ENCODE measurements around the gene CCM2. TPM values are rescaled to one million over a fixed set of nuclear protein-coding genes. Genes with fewer than 3 reads are reported as not detected.

The CCM2 gene
- total and polyA plus RNA-seq, 7 donors = 33.3 to 110 (median 49.9) TPM

DNA sequence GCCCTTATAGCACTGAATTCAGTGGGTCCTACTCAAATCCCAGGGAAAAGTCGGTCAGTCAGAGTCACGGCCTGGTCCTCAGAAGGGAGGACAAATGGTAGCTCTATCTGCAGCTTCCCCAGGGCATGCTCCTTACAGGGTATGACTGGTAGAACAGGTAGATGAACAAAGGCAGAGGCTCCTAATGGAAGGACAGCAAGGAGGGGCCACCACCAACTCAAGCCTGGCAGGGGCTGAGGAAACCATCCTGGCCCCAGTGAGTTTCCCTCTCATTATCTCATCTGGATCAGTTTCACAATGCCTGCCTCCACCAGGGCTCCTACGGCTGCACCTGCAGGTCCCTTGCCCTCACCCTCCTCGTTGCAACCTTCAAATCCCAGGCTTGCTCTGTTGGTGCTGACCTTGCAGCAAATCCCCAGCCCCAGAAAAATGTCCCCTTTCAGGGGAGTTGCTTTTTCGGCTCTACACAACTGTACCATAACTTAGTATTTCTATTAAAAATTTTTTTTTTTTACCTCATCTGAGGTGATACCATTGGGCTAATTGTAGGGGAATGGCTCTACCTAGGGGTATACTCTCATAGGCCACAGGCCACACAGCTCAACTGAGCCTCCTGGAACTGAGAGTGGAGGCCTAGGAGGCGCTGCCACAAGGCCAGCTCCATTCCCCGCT is 18.8 kb upstream of the CCM2 start:
- Histone ChIP-seq H3K4me1 (peaks cover 12% of the 10 kb centered on the region), H3K27ac (peak overlapping the region; percentile 36)

GRCh38 chr7:44982535-44982923 is 17.5 kb upstream of the CCM2 start:
- no peak overlapping the region for H3K27ac ChIP-seq
- H3K4me3 ChIP-seq = no peak overlapping the region
- H3K9me3 ChIP-seq = no peaks in the 10 kb centered on the region
- WGBS, 3 donors = 83 to 91% (median 87%) methylated on average over 1 of the region's 1 CpG
- DNase-seq (no peak), ATAC-seq (no peak)
- intact Hi-C loops (cut with DNase I) = no loop called here
- H3K36me3 ChIP-seq (ENCODE audit: insufficient read depth in 1 of 2, low read depth in 1 of 2) = peaks cover 8 to 65% of the 10 kb centered on the region in 2 donors
- H3K27me3 ChIP-seq (ENCODE audit: insufficient read depth in 3 of 3, low read length in 2 of 3) = no peaks in the 10 kb centered on the region
- H3K4me1 ChIP-seq = peaks cover 18% of the 10 kb centered on the region
- TF ChIP-seq, protein P1, sequence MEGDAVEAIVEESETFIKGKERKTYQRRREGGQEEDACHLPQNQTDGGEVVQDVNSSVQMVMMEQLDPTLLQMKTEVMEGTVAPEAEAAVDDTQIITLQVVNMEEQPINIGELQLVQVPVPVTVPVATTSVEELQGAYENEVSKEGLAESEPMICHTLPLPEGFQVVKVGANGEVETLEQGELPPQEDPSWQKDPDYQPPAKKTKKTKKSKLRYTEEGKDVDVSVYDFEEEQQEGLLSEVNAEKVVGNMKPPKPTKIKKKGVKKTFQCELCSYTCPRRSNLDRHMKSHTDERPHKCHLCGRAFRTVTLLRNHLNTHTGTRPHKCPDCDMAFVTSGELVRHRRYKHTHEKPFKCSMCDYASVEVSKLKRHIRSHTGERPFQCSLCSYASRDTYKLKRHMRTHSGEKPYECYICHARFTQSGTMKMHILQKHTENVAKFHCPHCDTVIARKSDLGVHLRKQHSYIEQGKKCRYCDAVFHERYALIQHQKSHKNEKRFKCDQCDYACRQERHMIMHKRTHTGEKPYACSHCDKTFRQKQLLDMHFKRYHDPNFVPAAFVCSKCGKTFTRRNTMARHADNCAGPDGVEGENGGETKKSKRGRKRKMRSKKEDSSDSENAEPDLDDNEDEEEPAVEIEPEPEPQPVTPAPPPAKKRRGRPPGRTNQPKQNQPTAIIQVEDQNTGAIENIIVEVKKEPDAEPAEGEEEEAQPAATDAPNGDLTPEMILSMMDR (IDR thresholded peaks at IDR 0.05) = no peak

More for the DNA sequence above, 18.8 kb upstream of the CCM2 start:
- ATAC-seq (no peak), DNase-seq (no peak)
- intact Hi-C loops (cut with DNase I) = loop anchor here in 1 of 2 donors (2.0 kb wide), 1 partner anchor 60 kb away; no protein-coding TSS in a partner anchor
- Histone ChIP-seq H3K27me3 (ENCODE audit: insufficient read depth in 3 of 3, low read length in 2 of 3) (no peaks in the 10 kb centered on the region), H3K36me3 (ENCODE audit: insufficient read depth in 1 of 2, low read depth in 1 of 2) (peaks cover 8 to 65% of the 10 kb centered on the region in 2 donors), H3K9me3 (no peaks in the 10 kb centered on the region), H3K4me3 (no peak overlapping the region)
- 88 to 91% (median 90%) methylated on average over 7 of the region's 7 CpGs for WGBS, 3 donors
- TF ChIP-seq, protein P1 (IDR thresholded peaks at IDR 0.05) = no peak

GRCh38 chr7:44982970-44983369 is 17.0 kb upstream of the CCM2 start:
- no peak for ATAC-seq
- H3K4me1 ChIP-seq = peaks cover 20% of the 10 kb centered on the region
- no peaks in the 10 kb centered on the region for H3K9me3 ChIP-seq
- intact Hi-C loops (cut with DNase I) = no loop called here
- peaks cover 8 to 65% of the 10 kb centered on the region in 2 donors for H3K36me3 ChIP-seq (ENCODE audit: insufficient read depth in 1 of 2, low read depth in 1 of 2)
- TF ChIP-seq, protein P1 (IDR thresholded peaks at IDR 0.05) = no peak
- H3K4me3 ChIP-seq = no peak overlapping the region
- H3K27ac ChIP-seq = no peak overlapping the region
- no peak for DNase-seq
- H3K27me3 ChIP-seq (ENCODE audit: insufficient read depth in 3 of 3, low read length in 2 of 3) = no peaks in the 10 kb centered on the region
- WGBS, 3 donors = 86 to 89% (median 88%) methylated on average over 1 of the region's 1 CpG

DNA sequence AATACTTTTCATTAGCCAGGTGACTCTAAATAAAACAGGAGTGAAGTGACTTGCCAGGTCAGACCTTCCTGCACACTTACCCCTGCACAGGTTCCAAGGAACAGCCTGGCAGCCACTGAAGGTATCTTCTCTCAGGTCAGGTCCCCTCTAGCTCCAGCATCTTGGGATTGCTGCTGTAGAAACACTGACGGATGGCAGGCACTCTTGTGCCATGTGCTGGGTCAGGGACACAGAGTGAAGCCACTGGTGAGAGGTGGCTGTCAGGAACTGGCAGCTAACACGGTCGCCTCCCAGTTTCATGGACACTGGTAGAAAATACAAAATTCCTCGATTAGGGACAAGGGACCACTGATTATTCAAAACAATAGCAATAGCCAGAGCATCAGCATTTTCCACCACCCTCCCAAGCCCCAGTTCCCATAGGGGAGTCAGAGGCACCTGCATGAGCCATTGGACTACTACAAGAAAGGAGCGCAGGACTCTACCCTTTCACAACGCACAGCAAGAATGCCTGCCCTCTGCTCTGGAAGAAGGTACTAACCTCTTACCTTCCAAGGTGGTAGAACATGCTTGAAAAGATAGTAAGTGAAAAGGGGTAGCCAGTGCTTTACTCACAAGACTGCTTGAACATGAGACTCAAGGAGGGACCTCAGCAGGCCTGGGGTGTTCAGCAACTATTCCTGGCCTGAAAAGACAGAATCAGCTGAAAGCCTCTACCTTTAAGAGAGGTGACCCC is 16.1 kb upstream of the CCM2 start:
- Histone ChIP-seq H3K27ac (peak overlapping the region; percentile 17), H3K4me1 (peaks cover 20% of the 10 kb centered on the region), H3K4me3 (no peak overlapping the region), H3K9me3 (no peaks in the 10 kb centered on the region), H3K27me3 (ENCODE audit: insufficient read depth in 3 of 3, low read length in 2 of 3) (no peaks in the 10 kb centered on the region), H3K36me3 (ENCODE audit: insufficient read depth in 1 of 2, low read depth in 1 of 2) (peaks cover 8 to 62% of the 10 kb centered on the region in 2 donors)
- ATAC-seq (no peak), DNase-seq (no peak)
- TF ChIP-seq, protein P1 (IDR thresholded peaks at IDR 0.05) = no peak
- WGBS, 3 donors = 81 to 89% (median 83%) methylated on average over 6 of the region's 6 CpGs
- intact Hi-C loops (cut with DNase I) = no loop called here
